H1 (cell line): ENCODE measurements around the gene DISC1. TPM values are rescaled to one million over a fixed set of nuclear protein-coding genes. Genes with fewer than 3 reads are reported as not detected.

Experiments used
- CHD7 ChIP-seq: fragments of 300-600 bp; sonication (generic); IDR thresholded peaks from 2 replicates; pipeline ENCODE4 v1.7.1; 2012; ENCODE audit warnings: low read length, moderate library complexity, mild to moderate bottlenecking, inconsistent platforms; ENCODE audit not compliant: insufficient replicate concordance
- ZNF274 ChIP-seq: IDR thresholded peaks from 2 replicates; pipeline ENCODE4 v1.7.0; 2012; ENCODE audit warnings: low read length, borderline replicate concordance; ENCODE audit errors: extremely low read depth
- polyA plus RNA-seq, 7 experiments: library from polyadenylated mRNA; depleted of rRNA in 3 of 7; stranded (reverse) in 5 of 7; unstranded in 2 of 7; fragments of >200 nt in 5 of 7; fragments of 200-250 nt in 2 of 7; gene quantifications; 1 replicate in 5 of 7; 2 replicates in 1 of 7; 4 replicates in 1 of 7; pipeline versions ENCODE4 v1.2.1 to v1.2.3, GENCODE V29; 2011 to 2013; ENCODE audit warnings: missing spikeins in 2 of 7, mixed read lengths in 2 of 7
- total RNA-seq: library from RNA; stranded (reverse); fragmentation: NEBNext Ultra II Directional; extraction: Animal tissue kit (Norgen Biotek cat#: 25700); gene quantifications from 2 replicates; pipeline ENCODE4 v1.2.1, GENCODE V29; 2021

Gene DISC1
- total and polyA plus RNA-seq, 2 of the 8 experiments (the other 6 are each of a cell fraction or from before 2014, with no cell fraction given): 1.1 to 3.5 TPM

GRCh38 chr1:231952154-231952553, 325.6 kb downstream of the DISC1 start (continued):
- TF ChIP-seq ZNF274 (no peak), CHD7 (no peak)
- TF ChIP-seq, all 59 proteins: peak for 0
